ENCODE results near the gene LRRC75B.

DNA sequence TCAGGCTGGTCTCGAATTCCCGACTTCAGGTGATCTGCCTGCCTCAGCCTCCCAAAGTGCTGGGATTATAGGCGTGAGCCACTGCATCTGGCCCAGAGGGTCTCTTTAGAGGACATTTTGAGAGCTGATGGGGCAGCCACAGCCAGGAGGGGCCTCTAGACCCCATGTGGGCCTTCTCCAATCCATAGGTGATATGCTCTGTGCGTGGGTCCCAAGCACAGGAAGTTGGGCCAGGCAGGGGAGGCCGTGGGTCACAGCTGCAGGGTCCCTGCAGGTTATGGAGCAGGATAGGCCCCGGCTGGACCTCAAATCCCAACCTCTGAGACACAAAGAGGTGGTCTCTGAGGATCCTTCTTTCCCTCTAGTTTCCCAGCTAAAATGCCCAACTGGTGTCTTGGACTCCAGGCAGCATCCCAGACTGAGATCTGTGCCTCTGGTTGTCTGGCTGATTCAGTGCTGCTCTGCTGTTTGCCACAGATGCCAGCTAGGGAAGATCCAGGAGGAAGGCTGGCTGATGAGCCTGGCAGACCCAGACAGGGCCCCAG is 1.5 kb downstream of the LRRC75B start:
- TF ChIP-seq, protein P1, sequence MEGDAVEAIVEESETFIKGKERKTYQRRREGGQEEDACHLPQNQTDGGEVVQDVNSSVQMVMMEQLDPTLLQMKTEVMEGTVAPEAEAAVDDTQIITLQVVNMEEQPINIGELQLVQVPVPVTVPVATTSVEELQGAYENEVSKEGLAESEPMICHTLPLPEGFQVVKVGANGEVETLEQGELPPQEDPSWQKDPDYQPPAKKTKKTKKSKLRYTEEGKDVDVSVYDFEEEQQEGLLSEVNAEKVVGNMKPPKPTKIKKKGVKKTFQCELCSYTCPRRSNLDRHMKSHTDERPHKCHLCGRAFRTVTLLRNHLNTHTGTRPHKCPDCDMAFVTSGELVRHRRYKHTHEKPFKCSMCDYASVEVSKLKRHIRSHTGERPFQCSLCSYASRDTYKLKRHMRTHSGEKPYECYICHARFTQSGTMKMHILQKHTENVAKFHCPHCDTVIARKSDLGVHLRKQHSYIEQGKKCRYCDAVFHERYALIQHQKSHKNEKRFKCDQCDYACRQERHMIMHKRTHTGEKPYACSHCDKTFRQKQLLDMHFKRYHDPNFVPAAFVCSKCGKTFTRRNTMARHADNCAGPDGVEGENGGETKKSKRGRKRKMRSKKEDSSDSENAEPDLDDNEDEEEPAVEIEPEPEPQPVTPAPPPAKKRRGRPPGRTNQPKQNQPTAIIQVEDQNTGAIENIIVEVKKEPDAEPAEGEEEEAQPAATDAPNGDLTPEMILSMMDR (IDR thresholded peaks at IDR 0.05; ENCODE audit: poor library complexity, severe bottlenecking) = no peak
- TF ChIP-seq MXI1 (conservative IDR thresholded peaks at IDR 0.05; ENCODE audit: poor library complexity, severe bottlenecking) (no peak), TAF1 (IDR thresholded peaks at IDR 0.05; ENCODE audit: low read depth) (no peak)

Data from neural cell (in vitro differentiated cells).